ENCODE data around the gene UTP4. TPM values are rescaled to one million over a fixed set of nuclear protein-coding genes. Genes with fewer than 3 reads are reported as not detected.
A peak's percentile ranks its signal among the peaks of the same experiment; 100 is the strongest.

UTP4 gene
- total and polyA plus RNA-seq, 2 of the 8 experiments (the other 6 are each of a cell fraction or from before 2014, with no cell fraction given), result 101 to 118 TPM

DNA sequence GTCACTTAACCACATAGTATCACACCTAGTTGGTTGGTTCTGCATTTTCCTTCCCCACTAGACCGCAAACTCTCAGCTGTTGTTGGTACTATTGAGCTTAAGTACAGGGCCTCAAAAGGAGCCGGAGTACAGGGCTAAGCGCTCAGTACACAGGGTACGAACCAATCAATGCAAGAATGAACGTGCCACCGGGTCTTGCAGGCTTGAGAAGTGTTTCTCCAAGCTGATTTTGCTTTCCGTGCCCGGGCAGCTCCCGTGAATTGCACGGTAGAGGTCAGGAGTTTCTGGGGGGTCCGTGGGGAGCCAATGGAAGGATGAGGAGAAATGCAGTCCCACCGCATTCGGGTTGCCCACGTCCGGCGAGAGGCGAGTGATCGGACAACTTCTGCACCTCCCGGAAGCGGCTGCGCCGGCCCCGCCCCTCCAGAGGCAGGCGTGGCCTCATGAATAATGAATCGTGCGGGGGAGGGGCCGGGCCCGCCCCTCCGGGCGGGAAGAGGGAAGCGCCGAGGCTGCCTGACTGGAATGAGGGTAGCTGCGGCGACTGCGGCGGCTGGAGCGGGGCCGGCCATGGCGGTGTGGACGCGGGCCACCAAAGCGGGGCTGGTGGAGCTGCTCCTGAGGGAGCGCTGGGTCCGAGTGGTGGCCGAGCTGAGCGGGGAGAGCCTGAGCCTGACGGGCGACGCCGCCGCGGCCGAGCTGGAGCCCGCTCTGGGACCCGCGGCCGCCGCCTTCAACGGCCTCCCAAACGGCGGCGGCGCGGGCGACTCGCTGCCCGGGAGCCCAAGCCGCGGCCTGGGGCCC is 54.4 kb downstream of the UTP4 start, which contains the start of gene SNTB2 (continued):
- TF ChIP-seq EZH2 (IDR thresholded peaks at IDR 0.05; ENCODE audit: low read depth, low read length, severe bottlenecking) (no peak), CBX8 (IDR thresholded peaks at IDR 0.05; ENCODE audit: borderline replicate concordance, low read depth, low read length) (no peak), BACH1 (IDR thresholded peaks at IDR 0.05; ENCODE audit: low read length) (no peak), TBP (IDR thresholded peaks at IDR 0.05; ENCODE audit: low read depth, low read length) (peak; percentile 86), RBBP5 (IDR thresholded peaks at IDR 0.05; ENCODE audit: borderline replicate concordance, low read depth, low read length) (peak; percentile 28; the same call in 1 of the 2 replicates), GTF2F1 (IDR thresholded peaks at IDR 0.05; ENCODE audit: borderline replicate concordance, low read depth, low read length) (0 out of 2 replicates have a peak, but pooled peaks have one; percentile 52), TEAD4 (IDR thresholded peaks at IDR 0.05; ENCODE audit: low read depth, low read length) (no peak), TAF1 (IDR thresholded peaks at IDR 0.05; ENCODE audit: low read depth, low read length) (peak; percentile 93), SIRT6 (IDR thresholded peaks at IDR 0.05; ENCODE audit: low read length) (no peak), SAP30 (IDR thresholded peaks at IDR 0.05; ENCODE audit: insufficient read depth, insufficient replicate concordance, low read length) (peak; percentile 57), POU5F1 (IDR thresholded peaks at IDR 0.05; ENCODE audit: low read depth, low read length) (no peak), YY1 (IDR thresholded peaks at IDR 0.05; ENCODE audit: low read depth, low read length) (peak; percentile 79), TAF7 (optimal IDR thresholded peaks at IDR 0.05; ENCODE audit: borderline replicate concordance, low read depth, low read length) (peak; percentile 61), JUND (IDR thresholded peaks at IDR 0.05; ENCODE audit: low read length) (no peak), RNF2 (IDR thresholded peaks at IDR 0.05; ENCODE audit: borderline replicate concordance, low read depth, low read length, missing control alignments, poor library complexity, severe bottlenecking) (no peak), RAD21 (IDR thresholded peaks at IDR 0.05 in 1 of 2, conservative IDR thresholded peaks at IDR 0.05 in 1 of 2; ENCODE audit: low read depth in 2 of 2, low read length in 2 of 2) (no peak), SUZ12 (IDR thresholded peaks at IDR 0.05; ENCODE audit: low read length) (no peak), CHD1 (IDR thresholded peaks at IDR 0.05; ENCODE audit: low read depth, low read length) (no peak), SRF (IDR thresholded peaks at IDR 0.05; ENCODE audit: low read depth, low read length) (no peak), KDM4A (IDR thresholded peaks at IDR 0.05; ENCODE audit: low read depth, low read length, severe bottlenecking) (peak; percentile 58)
- TF ChIP-seq, protein P1, sequence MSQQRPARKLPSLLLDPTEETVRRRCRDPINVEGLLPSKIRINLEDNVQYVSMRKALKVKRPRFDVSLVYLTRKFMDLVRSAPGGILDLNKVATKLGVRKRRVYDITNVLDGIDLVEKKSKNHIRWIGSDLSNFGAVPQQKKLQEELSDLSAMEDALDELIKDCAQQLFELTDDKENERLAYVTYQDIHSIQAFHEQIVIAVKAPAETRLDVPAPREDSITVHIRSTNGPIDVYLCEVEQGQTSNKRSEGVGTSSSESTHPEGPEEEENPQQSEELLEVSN (IDR thresholded peaks at IDR 0.05), result peak; percentile 72
- TF ChIP-seq, protein P2, sequence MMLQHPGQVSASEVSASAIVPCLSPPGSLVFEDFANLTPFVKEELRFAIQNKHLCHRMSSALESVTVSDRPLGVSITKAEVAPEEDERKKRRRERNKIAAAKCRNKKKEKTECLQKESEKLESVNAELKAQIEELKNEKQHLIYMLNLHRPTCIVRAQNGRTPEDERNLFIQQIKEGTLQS (IDR thresholded peaks at IDR 0.05; ENCODE audit: insufficient read depth, low read depth, low read length), result no peak

Data from H1 (cell line).